ENCODE measurements around the gene GBA2.

GBA2 gene

DNA sequence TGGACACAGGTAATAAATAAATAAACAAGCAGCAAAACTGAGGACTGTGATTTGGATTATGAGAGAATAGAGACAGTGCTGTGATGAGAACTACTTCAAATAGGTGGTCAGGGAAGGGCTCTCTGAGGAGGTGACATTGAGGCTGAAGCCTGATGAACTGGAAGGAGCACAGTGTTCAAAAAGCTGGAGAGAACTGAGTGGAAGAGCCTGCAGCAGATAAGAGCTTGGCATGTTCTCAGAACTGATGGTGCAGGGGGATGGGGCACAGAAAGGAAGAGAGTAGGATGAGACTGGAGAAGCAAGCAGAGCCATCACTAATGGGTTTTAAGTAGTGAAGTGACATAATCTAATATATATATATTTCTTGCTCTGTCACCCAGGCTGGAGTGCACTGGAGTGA lies 48.1 kb downstream of the GBA2 start:
- TF ChIP-seq POLR2AphosphoS5 (IDR thresholded peaks at IDR 0.05; ENCODE audit: low read depth, low read length) (no peak), FOXP2 (optimal IDR thresholded peaks at IDR 0.05; ENCODE audit: borderline replicate concordance, extremely low read depth, extremely low read length, insufficient read depth) (no peak), TAF1 (IDR thresholded peaks at IDR 0.05; ENCODE audit: borderline replicate concordance, insufficient read depth, low read length) (no peak), SIN3A (IDR thresholded peaks at IDR 0.05; ENCODE audit: borderline replicate concordance, insufficient read depth, low read length) (no peak)
- TF ChIP-seq, protein P1, sequence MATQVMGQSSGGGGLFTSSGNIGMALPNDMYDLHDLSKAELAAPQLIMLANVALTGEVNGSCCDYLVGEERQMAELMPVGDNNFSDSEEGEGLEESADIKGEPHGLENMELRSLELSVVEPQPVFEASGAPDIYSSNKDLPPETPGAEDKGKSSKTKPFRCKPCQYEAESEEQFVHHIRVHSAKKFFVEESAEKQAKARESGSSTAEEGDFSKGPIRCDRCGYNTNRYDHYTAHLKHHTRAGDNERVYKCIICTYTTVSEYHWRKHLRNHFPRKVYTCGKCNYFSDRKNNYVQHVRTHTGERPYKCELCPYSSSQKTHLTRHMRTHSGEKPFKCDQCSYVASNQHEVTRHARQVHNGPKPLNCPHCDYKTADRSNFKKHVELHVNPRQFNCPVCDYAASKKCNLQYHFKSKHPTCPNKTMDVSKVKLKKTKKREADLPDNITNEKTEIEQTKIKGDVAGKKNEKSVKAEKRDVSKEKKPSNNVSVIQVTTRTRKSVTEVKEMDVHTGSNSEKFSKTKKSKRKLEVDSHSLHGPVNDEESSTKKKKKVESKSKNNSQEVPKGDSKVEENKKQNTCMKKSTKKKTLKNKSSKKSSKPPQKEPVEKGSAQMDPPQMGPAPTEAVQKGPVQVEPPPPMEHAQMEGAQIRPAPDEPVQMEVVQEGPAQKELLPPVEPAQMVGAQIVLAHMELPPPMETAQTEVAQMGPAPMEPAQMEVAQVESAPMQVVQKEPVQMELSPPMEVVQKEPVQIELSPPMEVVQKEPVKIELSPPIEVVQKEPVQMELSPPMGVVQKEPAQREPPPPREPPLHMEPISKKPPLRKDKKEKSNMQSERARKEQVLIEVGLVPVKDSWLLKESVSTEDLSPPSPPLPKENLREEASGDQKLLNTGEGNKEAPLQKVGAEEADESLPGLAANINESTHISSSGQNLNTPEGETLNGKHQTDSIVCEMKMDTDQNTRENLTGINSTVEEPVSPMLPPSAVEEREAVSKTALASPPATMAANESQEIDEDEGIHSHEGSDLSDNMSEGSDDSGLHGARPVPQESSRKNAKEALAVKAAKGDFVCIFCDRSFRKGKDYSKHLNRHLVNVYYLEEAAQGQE (IDR thresholded peaks at IDR 0.05; ENCODE audit: insufficient read depth in 1 of 2, low read depth in 2 of 2, low read length in 2 of 2) = no peak

DNA sequence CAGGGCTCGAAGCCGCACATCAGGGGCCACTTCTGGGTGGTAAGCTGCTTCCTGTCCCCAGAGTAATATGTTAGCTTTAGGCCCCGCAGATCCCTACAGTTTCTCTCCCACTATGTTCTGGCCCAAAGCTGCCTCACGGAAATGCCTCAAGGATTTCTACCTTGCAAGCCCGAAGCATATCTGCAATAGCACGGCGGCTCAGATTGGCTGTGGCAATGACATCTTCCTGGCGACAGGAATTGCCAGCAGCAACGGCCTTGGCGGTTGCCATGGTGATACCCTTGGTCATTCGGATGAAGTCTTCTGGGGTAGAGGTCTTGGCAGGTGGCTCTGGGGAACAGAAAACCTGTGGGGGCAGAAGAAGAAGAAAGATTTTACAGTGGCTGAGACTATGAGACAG lies 49.0 kb downstream of the GBA2 start:
- TF ChIP-seq SIN3A (IDR thresholded peaks at IDR 0.05; ENCODE audit: borderline replicate concordance, insufficient read depth, low read length) = no peak

DNA sequence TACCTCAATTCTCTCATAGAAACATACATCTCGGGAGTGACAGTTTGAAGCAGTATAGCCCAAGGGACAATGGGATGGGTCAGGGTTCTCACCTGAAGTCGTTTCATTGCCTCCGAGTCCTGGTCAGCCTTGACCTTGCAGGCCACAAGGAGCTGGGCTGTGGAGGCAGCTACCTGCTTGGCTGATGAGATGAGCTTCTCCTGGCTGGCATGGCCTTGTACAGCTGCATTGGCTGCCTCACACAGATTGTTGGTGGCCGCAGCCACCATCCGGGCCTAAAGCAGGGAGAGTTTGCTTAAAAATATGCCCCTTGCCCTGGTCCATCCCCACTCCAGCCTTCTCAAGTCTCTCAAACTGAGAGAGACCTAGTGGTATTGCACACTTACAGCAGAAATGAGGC lies 50.8 kb downstream of the GBA2 start:
- no peak for TF ChIP-seq TAF1 (IDR thresholded peaks at IDR 0.05; ENCODE audit: borderline replicate concordance, insufficient read depth, low read length)
- TF ChIP-seq FOXP2 (optimal IDR thresholded peaks at IDR 0.05; ENCODE audit: borderline replicate concordance, extremely low read depth, extremely low read length, insufficient read depth) = no peak
- TF ChIP-seq POLR2AphosphoS5 (IDR thresholded peaks at IDR 0.05; ENCODE audit: low read depth, low read length) = no peak
- TF ChIP-seq, protein P1 (IDR thresholded peaks at IDR 0.05; ENCODE audit: insufficient read depth in 1 of 2, low read depth in 2 of 2, low read length in 2 of 2) = no peak
- no peak for TF ChIP-seq SIN3A (IDR thresholded peaks at IDR 0.05; ENCODE audit: borderline replicate concordance, insufficient read depth, low read length)

DNA sequence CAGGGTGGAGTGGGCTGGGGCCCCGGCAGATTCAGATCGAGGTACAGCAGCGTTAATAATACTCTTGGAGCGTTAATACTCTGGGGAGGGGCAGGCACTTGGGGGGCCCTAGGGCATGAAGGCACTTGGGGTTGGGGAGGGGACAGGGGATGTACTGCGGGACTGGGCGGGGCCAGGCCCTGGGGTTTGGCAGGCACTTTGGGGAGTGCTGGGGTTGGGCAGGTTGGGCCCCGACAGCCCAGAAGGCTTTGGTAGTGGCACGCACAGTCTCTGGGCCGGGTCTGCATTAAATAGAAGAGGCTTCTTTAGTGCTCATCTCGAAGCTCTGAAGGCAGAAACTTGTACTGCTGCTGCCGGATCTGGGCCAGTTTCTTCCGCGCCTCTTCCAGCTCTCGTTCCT lies 51.5 kb downstream of the GBA2 start:
- TF ChIP-seq FOXP2 (optimal IDR thresholded peaks at IDR 0.05; ENCODE audit: borderline replicate concordance, extremely low read depth, extremely low read length, insufficient read depth) = no peak
- TF ChIP-seq SIN3A (IDR thresholded peaks at IDR 0.05; ENCODE audit: borderline replicate concordance, insufficient read depth, low read length) = no peak
- TF ChIP-seq, protein P1 (IDR thresholded peaks at IDR 0.05; ENCODE audit: insufficient read depth in 1 of 2, low read depth in 2 of 2, low read length in 2 of 2) = no peak
- no peak for TF ChIP-seq POLR2AphosphoS5 (IDR thresholded peaks at IDR 0.05; ENCODE audit: low read depth, low read length)
- TF ChIP-seq TAF1 (IDR thresholded peaks at IDR 0.05; ENCODE audit: borderline replicate concordance, insufficient read depth, low read length) = no peak

DNA sequence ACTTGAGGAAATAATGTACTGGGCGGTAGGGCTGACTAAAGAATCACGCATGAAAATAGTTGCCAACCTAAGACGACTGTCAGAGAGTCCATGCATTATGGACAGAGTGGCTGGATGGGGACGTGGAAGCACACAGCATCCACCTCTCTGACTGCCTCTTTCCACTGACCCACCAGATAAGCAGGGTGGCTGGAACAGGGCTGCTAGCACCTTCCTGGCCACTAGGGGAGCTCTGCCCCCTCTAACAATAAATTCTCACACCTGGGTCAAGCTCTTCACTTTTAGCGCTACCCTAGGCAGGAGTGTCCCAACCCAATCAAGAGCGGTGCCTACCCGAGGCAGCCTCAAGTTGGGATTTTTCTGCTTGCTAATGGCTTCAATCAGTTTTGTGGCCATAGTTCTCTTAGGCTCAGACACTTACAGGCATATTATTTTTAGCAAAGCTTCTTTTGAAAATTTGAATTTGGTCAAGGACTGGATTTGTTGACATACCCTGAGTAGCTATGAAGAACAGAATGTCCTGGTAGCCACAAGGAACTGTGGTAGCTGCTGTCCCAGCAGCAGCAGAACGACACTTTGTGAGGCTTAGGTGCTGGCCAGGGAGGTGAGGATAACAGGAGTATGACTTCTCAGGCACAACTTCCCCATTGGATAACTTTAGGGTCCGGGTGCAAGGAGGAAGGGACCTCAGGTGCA lies 52.4 kb downstream of the GBA2 start:
- TF ChIP-seq FOXP2 (optimal IDR thresholded peaks at IDR 0.05; ENCODE audit: borderline replicate concordance, extremely low read depth, extremely low read length, insufficient read depth) (no peak), TAF1 (IDR thresholded peaks at IDR 0.05; ENCODE audit: borderline replicate concordance, insufficient read depth, low read length) (no peak), SIN3A (IDR thresholded peaks at IDR 0.05; ENCODE audit: borderline replicate concordance, insufficient read depth, low read length) (no peak), POLR2AphosphoS5 (IDR thresholded peaks at IDR 0.05; ENCODE audit: low read depth, low read length) (no peak; the same call in 1 of the 2 replicates)
- TF ChIP-seq, protein P1 (IDR thresholded peaks at IDR 0.05; ENCODE audit: insufficient read depth in 1 of 2, low read depth in 2 of 2, low read length in 2 of 2) = no peak

Data from PFSK-1 (cell line).